GM19043 (cell line): ENCODE measurements around the gene ESYT2.

Experiments
- ATAC-seq: cut with Tn5 transposase; IDR thresholded peaks from one replicate; pipeline ENCODE4 v1.9.1; 2021; ENCODE audit warnings: low read depth; ENCODE audit not compliant: unreplicated experiment

The ESYT2 gene

GRCh38 chr7:158730383-158731346, 98.6 kb downstream of the ESYT2 start:
- no peak for ATAC-seq

GRCh38 chr7:158729646-158730382, 99.5 kb downstream of the ESYT2 start:
- ATAC-seq: no peak

GRCh38 chr7:158728911-158729645, 100.2 kb downstream of the ESYT2 start:
- no peak for ATAC-seq

GRCh38 chr7:158727690-158728089, 101.6 kb downstream of the ESYT2 start:
- no peak for ATAC-seq

GRCh38 chr7:158726277-158726807, 103.0 kb downstream of the ESYT2 start:
- no peak for ATAC-seq

- no peak for ATAC-seq
Observed at GRCh38 chr7:158725506-158725800, 103.9 kb downstream of the ESYT2 start.

- no peak for ATAC-seq
Observed at GRCh38 chr7:158724658-158725505, 104.4 kb downstream of the ESYT2 start.

- no peak for ATAC-seq
Observed at GRCh38 chr7:158723714-158724385, 105.5 kb downstream of the ESYT2 start.

- no peak for ATAC-seq
Observed at GRCh38 chr7:158723266-158723665, 106.0 kb downstream of the ESYT2 start.

- no peak for ATAC-seq
Observed at GRCh38 chr7:158722574-158723237, 106.6 kb downstream of the ESYT2 start.

GRCh38 chr7:158720112-158720511, 109.2 kb downstream of the ESYT2 start:
- no peak for ATAC-seq

- ATAC-seq: no peak
Observed at GRCh38 chr7:158716802-158717201, 112.5 kb downstream of the ESYT2 start.

- no peak for ATAC-seq
Observed at GRCh38 chr7:158710651-158711102, 118.6 kb downstream of the ESYT2 start.

GRCh38 chr7:158707610-158708009, 121.7 kb downstream of the ESYT2 start:
- no peak for ATAC-seq

GRCh38 chr7:158706710-158707590, 122.4 kb downstream of the ESYT2 start:
- no peak for ATAC-seq

GRCh38 chr7:158706273-158706704, 123.0 kb downstream of the ESYT2 start:
- no peak for ATAC-seq

- no peak for ATAC-seq
Observed at GRCh38 chr7:158705234-158705850, 124.0 kb downstream of the ESYT2 start.
